Right cardiac atrium (tissue), 5 donors: ENCODE results near the gene SFMBT2. TPM values are rescaled to one million over a fixed set of nuclear protein-coding genes. Genes with fewer than 3 reads are reported as not detected.

ENCODE experiments used
- ATAC-seq, 2 donors: fragments of 200-7000 bp; cut with Tn5 transposase; one replicate each; pipeline versions ENCODE4 v1.8.0 to v1.9.1; 2020; ENCODE audit warnings: moderate library complexity in 2 of 2, mild to moderate bottlenecking in 1 of 2
- DNase-seq, 3 donors: peaks; one replicate each; pipeline ENCODE4 v3.0.0-alpha.2; 2020
- H3K27ac ChIP-seq: one replicate; pipeline ENCODE4 v1.5.1; 2013; ENCODE audit warnings: mild to moderate bottlenecking, low read length, control low read depth, moderate library complexity
- H3K27me3 ChIP-seq: one replicate; pipeline ENCODE4 v1.6.1; 2013; ENCODE audit not compliant: control insufficient read depth, insufficient read depth
- H3K4me1 ChIP-seq: one replicate; pipeline ENCODE4 v1.6.1; 2013; ENCODE audit warnings: low read length; ENCODE audit not compliant: control insufficient read depth, insufficient read depth
- H3K4me3 ChIP-seq: one replicate; pipeline ENCODE4 v1.5.1; 2013; ENCODE audit warnings: low read length, control low read depth
- H3K9me3 ChIP-seq: one replicate; pipeline ENCODE4 v1.6.1; 2013; ENCODE audit warnings: low read length; ENCODE audit not compliant: control insufficient read depth
- WGBS: extraction: QIAGEN DNeasy Blood & Tissue Kit; methylation state at CpG from one replicate; pipeline ENCODE4 v1.1.7; 2013; 5-methylcytosine and 5-hydroxymethylcytosine counted together
- intact Hi-C, 4 donors: fragments of 100-400 bp; cut with DNase I; formaldehyde crosslinking; loops; one replicate each; pipeline versions ENCODE4 v1.11.0 to v1.14.0; 2022 to 2023
- polyA plus RNA-seq: library from polyadenylated mRNA; stranded (reverse); fragments of 200-250 nt; gene quantifications from one replicate; pipeline ENCODE4 v1.2.3, GENCODE V29; 2013
- total RNA-seq, 4 donors: library from RNA; stranded (reverse); fragmentation: NEBNext Ultra II Directional; extraction: Animal tissue kit (Norgen Biotek cat#: 25700); gene quantifications; one replicate each; pipeline ENCODE4 v1.2.1, GENCODE V29; 2021
- donor health status: healthy with polysubstance abuse.
- donor health status: DM: no; HTN: yes; CAD: no.
- donor health status: DM: no; HTN: no; CAD: no.
- donor health status: DM: no; HTN: yes; CAD: no; lungs with severe emphysema.
- donor health status: DM: yes; HTN: yes; CAD: no.

SFMBT2 gene
- total and polyA plus RNA-seq, 5 donors = 3.3 to 12.9 (median 11.9) TPM

DNA sequence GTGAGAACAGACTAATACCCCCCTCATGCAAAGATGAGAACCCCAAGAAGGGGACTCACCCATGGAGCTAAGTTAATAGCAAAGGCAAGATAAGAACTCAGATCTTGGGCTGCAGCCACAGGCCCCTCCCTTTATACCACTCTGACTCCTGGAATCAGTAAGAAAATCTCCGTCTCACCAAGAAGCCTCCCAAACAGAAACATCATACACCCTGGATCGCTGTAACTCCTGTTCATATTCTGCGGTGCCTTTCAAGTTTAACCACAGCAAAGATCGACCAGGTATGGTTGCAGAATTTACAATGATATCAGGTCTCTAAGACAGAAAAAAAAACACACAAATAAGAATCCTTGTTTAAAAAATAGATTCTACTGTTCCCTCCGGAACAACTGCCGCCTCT is 47.1 kb downstream of the SFMBT2 start:
- Histone ChIP-seq H3K4me1 (no peaks in the 10 kb centered on the region), H3K27me3 (no peaks in the 10 kb centered on the region), H3K9me3 (no peaks in the 10 kb centered on the region), H3K4me3 (no peak overlapping the region), H3K27ac (no peak overlapping the region)
- DNase-seq = no peak
- ATAC-seq = no peak
- intact Hi-C loops = no loop called here
- WGBS = 97% methylated on average over 6 of the region's 6 CpGs

DNA sequence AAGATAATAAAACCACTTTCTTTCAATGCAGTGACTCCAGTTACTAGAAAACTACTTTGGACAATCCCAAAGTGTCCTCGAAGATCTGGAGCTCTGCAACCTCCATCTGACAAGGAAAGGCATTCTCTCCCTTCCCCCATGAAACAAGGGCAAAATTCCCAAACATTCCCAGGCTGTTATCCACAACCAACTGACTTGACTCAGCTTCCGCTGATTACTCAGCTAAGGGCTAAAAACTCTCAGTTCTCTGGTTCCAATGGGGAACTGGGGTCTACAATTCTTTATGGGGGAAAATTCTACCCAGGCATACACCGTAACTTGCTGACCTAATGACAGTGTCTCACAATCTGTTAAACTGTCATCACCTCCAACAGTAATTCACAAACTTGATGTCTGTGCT is 48.4 kb downstream of the SFMBT2 start:
- no peaks in the 10 kb centered on the region for H3K9me3 ChIP-seq
- 77% methylated on average over 3 of the region's 3 CpGs for WGBS
- intact Hi-C loops = no loop called here
- no peak overlapping the region for H3K27ac ChIP-seq
- no peaks in the 10 kb centered on the region for H3K27me3 ChIP-seq
- no peak overlapping the region for H3K4me3 ChIP-seq
- ATAC-seq (no peak), DNase-seq (no peak)
- no peaks in the 10 kb centered on the region for H3K4me1 ChIP-seq

DNA sequence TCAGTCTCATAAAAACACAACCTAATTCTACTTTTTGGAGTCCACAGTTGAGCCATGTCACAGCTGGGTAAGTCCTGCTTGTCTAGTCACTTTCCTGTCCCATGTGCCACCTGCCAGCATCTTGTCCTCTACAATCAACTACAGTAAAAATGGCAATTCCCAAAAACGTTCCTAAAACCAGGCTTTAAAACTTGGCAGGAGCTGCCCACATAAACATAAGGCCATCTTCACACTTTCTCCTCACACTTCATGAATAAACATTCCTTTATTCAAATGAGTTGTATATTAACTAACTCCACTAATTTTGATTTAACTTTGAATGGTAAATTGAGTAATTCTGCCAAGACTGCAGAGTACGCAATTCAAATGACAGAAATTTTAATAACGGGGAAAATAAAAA is 49.5 kb downstream of the SFMBT2 start:
- no peaks in the 10 kb centered on the region for H3K9me3 ChIP-seq
- H3K27me3 ChIP-seq = no peaks in the 10 kb centered on the region
- H3K4me1 ChIP-seq = no peaks in the 10 kb centered on the region
- DNase-seq = no peak
- intact Hi-C loops = no loop called here
- 86% methylated on average over 3 of the region's 3 CpGs for WGBS
- H3K4me3 ChIP-seq = no peak overlapping the region
- H3K27ac ChIP-seq = no peak overlapping the region
- ATAC-seq = no peak

DNA sequence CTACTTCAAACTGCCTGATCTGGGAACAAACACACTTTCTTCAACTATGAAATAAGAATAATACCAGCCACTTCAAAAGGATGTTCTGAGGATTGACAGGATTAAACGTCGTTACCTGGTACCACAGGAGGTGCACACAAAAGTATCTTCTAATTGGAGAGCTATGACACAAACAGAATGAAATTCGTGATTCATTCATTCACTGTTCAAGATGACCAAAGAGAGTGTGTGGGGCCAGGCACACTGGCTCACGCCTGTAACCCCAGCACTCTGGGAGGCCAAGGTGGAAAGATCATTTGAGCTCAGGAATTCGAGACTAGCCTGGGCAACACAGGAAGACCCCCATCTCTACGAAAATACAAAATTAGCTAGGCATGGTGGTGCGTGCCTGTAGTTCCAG is 50.9 kb downstream of the SFMBT2 start:
- H3K4me1 ChIP-seq = no peaks in the 10 kb centered on the region

DNA sequence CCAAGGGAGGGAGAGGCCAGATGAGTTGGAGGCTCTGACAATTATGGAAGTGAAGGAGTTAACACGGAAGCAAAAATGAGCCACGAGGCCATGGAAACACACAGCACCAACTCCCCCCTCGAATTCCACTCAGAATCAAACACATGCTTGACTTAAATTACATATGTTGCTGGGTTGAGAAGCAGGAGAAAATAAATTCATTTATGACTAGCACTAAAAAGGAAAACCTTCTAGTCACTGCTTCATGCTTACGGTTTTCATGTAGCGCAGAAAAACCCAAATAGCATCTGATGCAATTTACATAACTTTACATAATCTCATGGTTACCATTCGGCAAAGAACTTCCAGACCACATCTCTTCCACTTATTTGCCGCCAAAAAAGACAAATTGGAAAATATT is 51.5 kb downstream of the SFMBT2 start:
- WGBS = 79% methylated on average over 7 of the region's 7 CpGs
- DNase-seq (no peak), ATAC-seq (no peak)
- Histone ChIP-seq H3K27me3 (no peaks in the 10 kb centered on the region), H3K4me3 (no peak overlapping the region), H3K9me3 (no peaks in the 10 kb centered on the region), H3K4me1 (no peaks in the 10 kb centered on the region), H3K27ac (no peak overlapping the region)
- intact Hi-C loops = no loop called here

More for the DNA sequence above, 50.9 kb downstream of the SFMBT2 start:
- H3K27me3 ChIP-seq = no peaks in the 10 kb centered on the region
- intact Hi-C loops = no loop called here
- no peaks in the 10 kb centered on the region for H3K9me3 ChIP-seq
- no peak for ATAC-seq
- H3K4me3 ChIP-seq = no peak overlapping the region
- 92% methylated on average over 7 of the region's 7 CpGs for WGBS
- no peak for DNase-seq
- no peak overlapping the region for H3K27ac ChIP-seq

DNA sequence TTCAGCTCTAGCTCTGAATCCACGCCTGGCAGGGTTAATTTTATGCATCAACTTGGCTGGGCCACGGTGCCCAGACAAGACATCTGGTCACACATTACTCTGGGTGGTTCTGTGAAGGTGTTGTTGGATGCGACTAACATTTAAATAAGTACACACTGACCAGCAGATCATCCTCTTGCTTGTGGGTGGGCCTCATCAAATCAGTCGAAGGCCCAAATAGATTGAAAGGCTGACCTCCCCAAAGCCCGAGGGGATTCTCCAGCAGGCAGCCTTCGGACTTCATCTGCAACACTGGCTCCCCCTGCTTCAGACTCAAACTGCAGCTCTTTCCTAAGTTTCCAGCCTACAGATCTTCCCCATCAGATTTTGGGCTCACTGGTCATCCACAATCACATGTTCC is 53.6 kb downstream of the SFMBT2 start:
- 90% methylated on average over 6 of the region's 6 CpGs for WGBS
- DNase-seq (no peak), ATAC-seq (peak in 1 of 2 donors; percentile 28)
- no peaks in the 10 kb centered on the region for H3K4me1 ChIP-seq
- no peak overlapping the region for H3K4me3 ChIP-seq
- intact Hi-C loops = no loop called here
- H3K27me3 ChIP-seq = no peaks in the 10 kb centered on the region
- no peaks in the 10 kb centered on the region for H3K9me3 ChIP-seq
- no peak overlapping the region for H3K27ac ChIP-seq

DNA sequence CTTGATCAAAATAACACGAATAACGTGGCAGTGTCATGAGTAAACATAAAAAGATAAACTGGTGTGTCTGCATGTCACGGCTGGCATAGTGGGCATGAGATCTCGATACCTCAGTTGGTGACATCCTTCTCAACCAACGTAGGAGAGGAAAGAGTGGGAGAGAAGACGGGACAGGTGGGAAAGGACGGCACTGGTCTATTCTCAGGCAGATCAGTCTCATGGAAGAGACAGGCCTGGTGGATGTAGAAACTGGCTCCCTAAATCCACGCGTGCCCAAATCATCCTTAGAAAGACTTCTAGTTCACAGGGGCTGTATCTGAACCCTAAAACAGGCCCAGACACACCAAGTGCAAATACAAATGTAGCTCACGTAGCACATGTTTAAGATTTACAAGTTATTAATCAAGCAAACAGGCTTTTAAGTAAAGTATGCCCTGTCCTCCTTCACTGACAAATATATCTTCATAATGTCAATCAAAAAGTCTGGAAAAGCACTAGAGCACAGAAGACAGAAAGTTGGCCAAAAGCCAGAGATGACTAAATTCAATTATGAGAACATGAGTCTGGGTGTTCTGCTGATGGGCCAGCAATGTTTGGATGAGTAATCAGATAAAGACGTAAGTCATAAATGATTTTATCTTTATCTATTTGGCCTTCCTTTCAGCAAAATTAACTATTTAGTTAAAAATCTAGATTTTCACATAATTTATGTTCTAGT is 56.3 kb downstream of the SFMBT2 start:
- H3K27ac ChIP-seq = no peak overlapping the region
- WGBS = 79% methylated on average over 11 of the region's 11 CpGs
- no peak for ATAC-seq

DNA sequence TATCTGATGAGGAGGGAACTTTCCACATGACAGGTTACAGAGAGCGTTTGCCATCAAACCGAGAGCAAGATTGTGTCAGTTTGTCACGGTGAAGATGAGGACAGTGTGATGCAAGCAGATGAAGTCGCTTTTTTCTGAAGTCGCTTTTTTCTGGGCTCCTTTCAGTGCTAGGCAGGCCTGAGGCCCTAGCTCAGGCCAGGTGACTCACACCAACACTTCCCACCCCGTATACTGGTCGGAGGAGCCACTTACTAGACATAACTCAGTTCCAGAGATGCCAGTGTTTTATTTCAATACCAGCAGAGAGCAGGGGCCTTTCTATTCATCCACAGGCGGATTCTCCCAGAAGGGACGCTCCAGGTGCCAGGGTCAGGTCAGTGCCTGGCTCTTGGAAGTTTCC is 58.9 kb downstream of the SFMBT2 start:
- intact Hi-C loops = no loop called here
- H3K27me3 ChIP-seq = no peaks in the 10 kb centered on the region
- ATAC-seq (no peak), DNase-seq (no peak)
- H3K27ac ChIP-seq = no peak overlapping the region
- WGBS = 88% methylated on average over 9 of the region's 9 CpGs
- no peaks in the 10 kb centered on the region for H3K4me1 ChIP-seq
- H3K4me3 ChIP-seq = no peak overlapping the region
- H3K9me3 ChIP-seq = no peaks in the 10 kb centered on the region

More for the DNA sequence above, 56.3 kb downstream of the SFMBT2 start:
- H3K4me3 ChIP-seq = no peak overlapping the region
- no peak for DNase-seq
- no peaks in the 10 kb centered on the region for H3K27me3 ChIP-seq
- no peaks in the 10 kb centered on the region for H3K9me3 ChIP-seq
- H3K4me1 ChIP-seq = no peaks in the 10 kb centered on the region
- intact Hi-C loops = no loop called here

DNA sequence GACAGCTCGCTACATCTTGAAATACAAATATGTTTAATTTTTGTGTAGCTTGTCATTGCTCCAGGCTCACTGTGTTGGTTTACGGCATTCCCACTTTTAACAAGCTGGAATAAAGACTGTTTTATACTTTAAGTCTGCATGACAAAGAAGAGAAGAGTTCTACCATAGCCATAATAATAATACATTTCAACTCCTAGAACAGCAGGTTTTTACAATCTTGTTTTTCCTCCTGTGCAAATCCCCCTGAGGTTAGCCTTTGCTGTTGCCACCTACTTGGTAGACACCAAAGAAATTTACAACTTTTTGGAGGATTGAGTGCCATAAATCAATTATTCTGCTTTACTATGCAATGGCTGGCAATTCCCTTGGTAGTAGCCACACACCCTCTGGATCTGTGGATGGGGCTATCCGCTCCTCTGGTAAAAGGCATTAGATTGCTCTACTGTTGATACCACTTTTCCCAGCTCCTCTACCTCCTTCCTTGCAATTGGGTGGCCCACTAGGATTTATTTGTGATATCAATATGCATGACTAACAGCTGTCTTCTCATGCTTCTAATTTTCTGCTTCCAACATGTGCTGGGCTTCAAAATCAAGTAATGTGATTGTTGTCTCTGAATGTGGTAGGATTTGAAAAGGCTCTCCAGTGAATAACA is 60.2 kb downstream of the SFMBT2 start:
- Histone ChIP-seq H3K4me1 (no peaks in the 10 kb centered on the region), H3K4me3 (no peak overlapping the region), H3K27ac (no peak overlapping the region), H3K27me3 (no peaks in the 10 kb centered on the region), H3K9me3 (no peaks in the 10 kb centered on the region)
- DNase-seq = no peak
- intact Hi-C loops = no loop called here
- WGBS = 98% methylated on average over 3 of the region's 3 CpGs
- ATAC-seq = no peak

DNA sequence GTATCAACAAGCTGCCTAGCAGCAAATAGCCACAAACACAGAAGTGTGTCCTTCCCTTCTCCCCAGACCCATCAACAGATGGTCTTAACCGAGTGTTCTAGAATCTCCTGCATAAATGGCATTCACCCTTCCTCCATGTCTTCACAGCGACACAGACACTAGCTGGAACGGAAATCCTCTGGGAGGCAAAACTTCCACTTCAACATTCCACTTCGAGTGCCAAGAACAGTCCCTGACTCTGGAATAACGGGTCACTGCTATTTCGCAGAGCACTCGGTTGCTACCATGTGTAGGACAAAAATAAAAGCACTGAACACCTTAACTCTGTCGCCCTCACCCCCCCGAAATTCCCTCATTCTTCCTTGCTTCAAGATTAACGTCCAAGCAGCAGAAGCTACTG is 65.1 kb downstream of the SFMBT2 start:
- H3K9me3 ChIP-seq = no peaks in the 10 kb centered on the region
- peak overlapping the region; percentile 40 for H3K27ac ChIP-seq
- intact Hi-C loops = loop anchor here in 1 of 4 donors (10.0 kb wide), 1 partner anchor 59 kb away; no protein-coding TSS in a partner anchor
- no peak overlapping the region for H3K4me3 ChIP-seq
- ATAC-seq (peak; percentile 88 to 94), DNase-seq (no peak)
- WGBS = 30% methylated on average over 10 of the region's 10 CpGs
- H3K4me1 ChIP-seq = peaks cover 6% of the 10 kb centered on the region
- no peaks in the 10 kb centered on the region for H3K27me3 ChIP-seq

DNA sequence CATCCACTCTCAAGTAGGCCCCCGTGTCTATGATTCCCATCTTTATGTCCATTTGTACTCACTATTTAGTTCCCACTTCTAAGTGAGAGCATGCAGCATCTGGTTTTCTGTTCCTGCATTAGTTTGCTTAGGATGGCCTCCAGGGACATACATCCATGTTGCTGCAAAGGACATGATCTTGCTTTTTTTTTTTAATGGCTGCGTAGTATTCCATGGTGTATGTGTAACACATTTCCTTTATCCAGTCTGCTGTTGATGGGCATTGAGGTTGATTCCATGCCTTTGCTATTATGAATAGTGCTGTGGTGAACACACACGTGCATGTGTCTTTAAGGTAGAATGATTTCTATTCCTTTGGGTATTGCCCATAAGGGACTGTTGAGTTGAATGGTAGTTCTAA is 67.8 kb downstream of the SFMBT2 start:
- 92% methylated on average over 3 of the region's 3 CpGs for WGBS
- no peak for ATAC-seq
- Histone ChIP-seq H3K27me3 (no peaks in the 10 kb centered on the region), H3K4me1 (peaks cover 9% of the 10 kb centered on the region), H3K4me3 (no peak overlapping the region), H3K9me3 (no peaks in the 10 kb centered on the region), H3K27ac (no peak overlapping the region)
- intact Hi-C loops = loop anchor here in 1 of 4 donors (10.0 kb wide), 1 partner anchor 62 kb away; no protein-coding TSS in a partner anchor
- no peak for DNase-seq
